Smooth muscle cell (in vitro differentiated cells): ENCODE measurements around the gene ZFAND3. TPM values are rescaled to one million over a fixed set of nuclear protein-coding genes. Genes with fewer than 3 reads are reported as not detected.
"Not testable (repeated sequence)": the region's sequence is repeated elsewhere in the genome, so short reads cannot be mapped to it uniquely, and the experiment has no call there.

Source experiments
- DNase-seq: peaks from one replicate; lab custom pipeline; 2025; ENCODE audit not compliant: unreplicated experiment; lab: John Stamatoyannopoulos, UW
- H2AFZ ChIP-seq: fragments of 200-600 bp; sonication (generic); 2 replicates; pipeline ENCODE4 v1.6.0; 2016; ENCODE audit warnings: antibody characterized with exemption, low read depth, mild to moderate bottlenecking
- H3F3A ChIP-seq: fragments of 200-600 bp; sonication (generic); 2 replicates; pipeline ENCODE4 v1.6.0; 2017; ENCODE audit warnings: antibody characterized with exemption, low read depth
- H3K27ac ChIP-seq: fragments of 200-600 bp; sonication (generic); 2 replicates; pipeline ENCODE4 v1.5.1; 2016; ENCODE audit warnings: low read depth, mild to moderate bottlenecking
- H3K27me3 ChIP-seq: fragments of 200-600 bp; sonication (generic); 2 replicates; pipeline ENCODE4 v1.6.1; 2016; ENCODE audit warnings: low read depth, mild to moderate bottlenecking
- H3K36me3 ChIP-seq: fragments of 200-600 bp; sonication (generic); 2 replicates; pipeline ENCODE4 v1.5.1; 2016; ENCODE audit warnings: low read depth
- H3K4me1 ChIP-seq: fragments of 200-600 bp; sonication (generic); 2 replicates; pipeline ENCODE4 v1.5.1; 2016; ENCODE audit warnings: low read depth
- H3K4me2 ChIP-seq: fragments of 200-600 bp; sonication (generic); 2 replicates; pipeline ENCODE4 v1.6.0; 2016; ENCODE audit warnings: mild to moderate bottlenecking
- H3K4me3 ChIP-seq: fragments of 200-600 bp; sonication (generic); 2 replicates; pipeline ENCODE4 v1.5.1; 2016; ENCODE audit warnings: mild to moderate bottlenecking
- H3K79me2 ChIP-seq: fragments of 200-600 bp; sonication (generic); 2 replicates; pipeline ENCODE4 v1.6.0; 2016; ENCODE audit warnings: low read depth, mild to moderate bottlenecking
- H3K9ac ChIP-seq: fragments of 200-600 bp; sonication (generic); 2 replicates; pipeline ENCODE4 v1.6.0; 2016; ENCODE audit warnings: low read depth
- H3K9me3 ChIP-seq: fragments of 200-600 bp; sonication (generic); replicated peaks from 2 replicates; pipeline ENCODE4 v1.5.1; 2016; ENCODE audit warnings: low read depth
- H4K20me1 ChIP-seq: fragments of 200-600 bp; sonication (generic); 2 replicates; pipeline ENCODE4 v1.6.0; 2016; ENCODE audit warnings: low read depth
- WGBS: methylation state at CpG from one replicate; pipeline ENCODE4 v1.1.7; 2016; ENCODE audit warnings: low lambda C conversion rate; 5-methylcytosine and 5-hydroxymethylcytosine counted together
- polyA plus RNA-seq: library from polyadenylated mRNA; unstranded; fragments of >200 nt; fragmentation: Nextera tagmentation; extraction: Ambion mirVana; gene quantifications from 2 replicates; pipeline ENCODE4 v1.2.1, GENCODE V29; 2016
- total RNA-seq: library from RNA; depleted of rRNA; stranded (reverse); fragments of >200 nt; gene quantifications from 2 replicates; pipeline ENCODE4 v1.2.3, GENCODE V29; 2014
- TF ChIP-seq, protein P1 (sequence below): fragments of 200-600 bp; sonication (generic); IDR thresholded peaks from 2 replicates; pipeline ENCODE4 v1.5.1; 2017; ENCODE audit warnings: borderline replicate concordance, mild to moderate bottlenecking, antibody characterized with exemption; ENCODE audit not compliant: insufficient read depth, poor library complexity, severe bottlenecking

ZFAND3 gene
- total and polyA plus RNA-seq, 2 experiments from 2014 or later: 27.6 to 40.5 TPM

DNA sequence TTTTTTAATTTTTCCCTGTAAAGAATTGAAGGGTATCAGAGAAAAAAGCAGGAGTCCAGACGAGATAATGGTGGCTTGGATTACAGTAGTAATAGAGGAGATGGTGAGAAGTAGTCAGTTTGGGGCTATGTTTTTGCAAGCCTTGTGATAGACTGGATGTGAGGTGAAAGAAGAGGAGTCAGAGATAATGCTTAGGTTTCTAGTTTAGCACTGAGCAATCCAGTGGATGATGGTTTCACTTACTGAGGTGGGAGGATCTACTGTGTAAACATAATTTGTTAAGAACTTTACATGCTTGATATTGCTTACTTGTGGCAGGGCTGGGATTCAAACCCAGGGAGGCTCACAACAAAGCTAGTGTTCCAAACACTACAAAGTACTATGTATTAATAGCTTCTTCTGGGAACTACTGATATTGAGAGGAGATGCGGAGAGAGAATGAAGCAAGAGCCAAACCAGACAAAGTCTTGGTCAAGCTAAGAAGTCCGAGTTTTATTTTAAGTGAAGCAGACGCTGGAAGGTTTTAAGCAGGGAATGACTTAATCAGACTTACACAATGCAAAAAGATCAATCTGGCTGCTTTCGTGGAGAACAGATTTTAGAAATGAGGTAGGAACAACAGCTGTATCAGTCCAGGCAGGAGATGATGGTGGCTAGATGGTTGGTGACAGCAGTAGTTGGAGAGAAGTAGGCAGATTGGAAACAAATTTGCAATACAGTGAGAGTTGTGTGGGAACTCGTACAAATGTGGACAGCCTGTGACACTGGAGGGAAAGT lies 58.0 kb downstream of the ZFAND3 start:
- 69% methylated on average over 6 of the region's 6 CpGs for WGBS
- no peaks in the 10 kb centered on the region for H3K36me3 ChIP-seq
- no peaks in the 10 kb centered on the region for H3K27me3 ChIP-seq
- peaks cover 99% of the 10 kb centered on the region for H4K20me1 ChIP-seq
- TF ChIP-seq, protein P1, sequence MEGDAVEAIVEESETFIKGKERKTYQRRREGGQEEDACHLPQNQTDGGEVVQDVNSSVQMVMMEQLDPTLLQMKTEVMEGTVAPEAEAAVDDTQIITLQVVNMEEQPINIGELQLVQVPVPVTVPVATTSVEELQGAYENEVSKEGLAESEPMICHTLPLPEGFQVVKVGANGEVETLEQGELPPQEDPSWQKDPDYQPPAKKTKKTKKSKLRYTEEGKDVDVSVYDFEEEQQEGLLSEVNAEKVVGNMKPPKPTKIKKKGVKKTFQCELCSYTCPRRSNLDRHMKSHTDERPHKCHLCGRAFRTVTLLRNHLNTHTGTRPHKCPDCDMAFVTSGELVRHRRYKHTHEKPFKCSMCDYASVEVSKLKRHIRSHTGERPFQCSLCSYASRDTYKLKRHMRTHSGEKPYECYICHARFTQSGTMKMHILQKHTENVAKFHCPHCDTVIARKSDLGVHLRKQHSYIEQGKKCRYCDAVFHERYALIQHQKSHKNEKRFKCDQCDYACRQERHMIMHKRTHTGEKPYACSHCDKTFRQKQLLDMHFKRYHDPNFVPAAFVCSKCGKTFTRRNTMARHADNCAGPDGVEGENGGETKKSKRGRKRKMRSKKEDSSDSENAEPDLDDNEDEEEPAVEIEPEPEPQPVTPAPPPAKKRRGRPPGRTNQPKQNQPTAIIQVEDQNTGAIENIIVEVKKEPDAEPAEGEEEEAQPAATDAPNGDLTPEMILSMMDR: no peak
- H3K4me1 ChIP-seq: peaks cover 15% of the 10 kb centered on the region
- H3K4me3 ChIP-seq: no peak overlapping the region
- DNase-seq: no peak
- no peak overlapping the region for H2AFZ ChIP-seq
- no peaks in the 10 kb centered on the region for H3K9me3 ChIP-seq
- peaks cover 18% of the 10 kb centered on the region for H3F3A ChIP-seq
- H3K4me2 ChIP-seq: peak overlapping the region; percentile 46
- H3K9ac ChIP-seq: no peak overlapping the region
- peak overlapping the region; percentile 6 for H3K27ac ChIP-seq
- H3K79me2 ChIP-seq: peaks cover 91% of the 10 kb centered on the region

DNA sequence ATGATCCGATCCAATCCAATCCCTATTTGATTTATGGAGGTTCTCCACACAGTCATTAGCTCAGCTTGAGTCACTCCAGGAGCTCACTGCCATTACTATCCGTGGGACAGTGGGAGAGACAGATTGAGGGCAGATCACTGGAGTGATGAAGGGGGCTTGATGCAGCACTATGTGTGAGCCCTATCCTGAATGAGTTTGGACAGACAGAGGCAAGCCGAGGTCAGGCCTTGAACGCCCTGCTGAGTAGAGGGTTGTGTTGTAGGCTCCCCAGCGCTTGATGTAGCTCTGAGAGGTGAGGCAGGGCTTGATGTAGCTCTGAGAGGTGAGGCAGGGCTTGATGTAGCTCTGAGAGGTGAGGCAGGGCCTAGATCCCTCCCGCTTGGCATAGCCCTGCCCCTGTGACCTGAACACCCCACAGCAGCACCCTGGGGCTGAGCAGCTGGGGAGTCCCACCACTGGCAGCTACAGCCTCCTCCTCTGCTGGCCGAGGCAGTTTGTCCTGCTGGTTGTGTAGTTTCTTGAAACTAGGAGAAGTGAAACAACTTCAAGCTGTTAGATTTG lies 58.7 kb downstream of the ZFAND3 start:
- H3K4me2 ChIP-seq: no peak overlapping the region
- peaks cover 23% of the 10 kb centered on the region for H3F3A ChIP-seq
- no peaks in the 10 kb centered on the region for H3K9me3 ChIP-seq
- no peaks in the 10 kb centered on the region for H3K36me3 ChIP-seq
- peaks cover 99% of the 10 kb centered on the region for H4K20me1 ChIP-seq
- H3K79me2 ChIP-seq: peaks cover 89% of the 10 kb centered on the region
- DNase-seq: no peak
- H3K27me3 ChIP-seq: no peaks in the 10 kb centered on the region
- H3K9ac ChIP-seq: no peak overlapping the region
- H3K27ac ChIP-seq: peak overlapping the region; percentile 6
- TF ChIP-seq, protein P1: no peak
- WGBS: 83% methylated on average over 7 of the region's 7 CpGs
- peaks cover 21% of the 10 kb centered on the region for H3K4me1 ChIP-seq
- no peak overlapping the region for H3K4me3 ChIP-seq
- H2AFZ ChIP-seq: no peak overlapping the region

DNA sequence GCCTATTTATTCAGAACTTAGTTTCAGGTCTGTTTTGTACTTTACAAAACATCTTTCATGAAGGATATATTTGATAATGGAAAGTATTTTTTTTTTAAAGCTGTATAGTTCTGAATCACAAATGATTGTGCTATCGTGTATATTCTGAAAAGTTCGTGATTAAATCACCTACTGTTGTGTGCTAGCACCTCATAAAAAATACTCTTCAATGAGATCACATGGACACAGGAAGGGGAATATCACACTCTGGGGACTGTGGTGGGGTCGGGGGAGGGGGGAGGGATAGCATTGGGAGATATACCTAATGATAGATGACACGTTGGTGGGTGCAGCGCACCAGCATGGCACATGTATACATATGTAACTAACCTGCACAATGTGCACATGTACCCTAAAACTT lies 61.1 kb downstream of the ZFAND3 start:
- not testable (repeated sequence) for DNase-seq

DNA sequence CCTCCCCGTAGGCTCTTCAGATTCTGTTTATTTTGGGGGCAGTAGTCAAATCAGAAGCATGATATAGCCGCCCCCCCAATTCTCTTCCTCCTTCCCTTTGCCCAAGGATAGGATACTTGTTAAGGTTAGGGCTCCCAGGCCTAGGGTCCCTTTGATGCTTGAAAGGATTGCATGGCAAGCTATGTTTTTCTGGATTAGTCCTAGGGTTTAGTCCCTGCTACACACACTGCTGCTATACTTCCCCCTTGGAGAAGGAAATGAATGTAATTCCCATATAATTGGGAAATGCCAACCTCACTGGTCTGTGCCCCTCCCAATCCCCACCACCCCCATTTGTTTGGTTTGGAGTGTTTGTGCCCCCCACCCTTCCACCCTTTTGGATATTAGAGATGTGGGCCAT lies 62.8 kb downstream of the ZFAND3 start:
- TF ChIP-seq, protein P1: no peak
- H4K20me1 ChIP-seq: peaks cover 100% of the 10 kb centered on the region
- 83% methylated on average over 2 of the region's 2 CpGs for WGBS
- H3K4me3 ChIP-seq: no peak overlapping the region
- H3K4me1 ChIP-seq: peaks cover 18% of the 10 kb centered on the region
- peak overlapping the region; percentile 43 for H3K4me2 ChIP-seq
- H3K27ac ChIP-seq: peak overlapping the region; percentile 87
- no peaks in the 10 kb centered on the region for H3K27me3 ChIP-seq
- H3F3A ChIP-seq: peaks cover 28% of the 10 kb centered on the region
- H2AFZ ChIP-seq: no peak overlapping the region
- DNase-seq: no peak
- H3K79me2 ChIP-seq: peaks cover 90% of the 10 kb centered on the region
- H3K36me3 ChIP-seq: no peaks in the 10 kb centered on the region
- no peaks in the 10 kb centered on the region for H3K9me3 ChIP-seq
- H3K9ac ChIP-seq: peak overlapping the region; percentile 17

More for the DNA sequence above, 61.1 kb downstream of the ZFAND3 start:
- Histone ChIP-seq H3K27ac (peak overlapping the region; percentile 35), H3K4me1 (peaks cover 21% of the 10 kb centered on the region), H3F3A (peaks cover 28% of the 10 kb centered on the region), H4K20me1 (peaks cover 100% of the 10 kb centered on the region), H3K79me2 (peaks cover 90% of the 10 kb centered on the region)
- H2AFZ ChIP-seq, H3K4me2 ChIP-seq, H3K9me3 ChIP-seq, H3K4me3 ChIP-seq, H3K36me3 ChIP-seq, H3K9ac ChIP-seq, H3K27me3 ChIP-seq: not testable (repeated sequence)
- WGBS: 87% methylated on average over 4 of the region's 5 CpGs
